Testis (tissue), 2 donors: Measurements from ENCODE around the gene SLC6A19.

Source experiments
- CTCF ChIP-seq, 3 experiments: fragments of 450-650 bp in 2 of 3; fragments of 200-600 bp in 1 of 3; sonication (generic) in 1 of 3; IDR thresholded peaks; one replicate each; pipeline ENCODE4 v1.5.1; 2016 to 2019; ENCODE audit warnings: antibody characterized with exemption in 3 of 3, mild to moderate bottlenecking in 2 of 3, moderate library complexity in 1 of 3
- POLR2A ChIP-seq: fragments of 450-650 bp; IDR thresholded peaks from one replicate; pipeline ENCODE4 v1.6.1; 2017; ENCODE audit warnings: antibody characterized with exemption, mild to moderate bottlenecking, moderate library complexity

DNA sequence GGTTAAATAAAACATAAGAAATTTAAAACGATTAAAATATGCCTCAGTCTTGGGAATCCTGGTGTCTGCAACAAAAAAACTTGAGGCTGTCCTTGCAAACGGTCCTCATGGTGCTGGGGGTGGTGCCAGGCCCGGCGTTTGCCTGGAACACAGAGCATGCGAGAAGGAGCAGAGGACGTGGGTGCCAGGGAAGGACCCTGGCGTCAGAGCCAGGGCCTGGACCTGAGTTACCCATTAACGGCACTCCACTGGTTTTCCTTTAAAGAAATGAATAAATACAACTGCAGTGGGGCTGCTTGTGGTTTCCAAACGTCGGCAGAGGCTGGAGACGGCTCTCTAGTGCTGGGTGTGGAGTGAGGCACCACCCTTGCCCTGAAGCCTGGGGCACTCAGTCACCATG, 23.7 kb downstream of the SLC6A19 start, which contains the start of gene SLC6A18:
- no peak for TF ChIP-seq CTCF (IDR thresholded peaks at IDR 0.05)
- TF ChIP-seq POLR2A: no peak
